Kidney epithelial cell (primary cell): ENCODE data around the gene GAS2. TPM values are rescaled to one million over a fixed set of nuclear protein-coding genes. Genes with fewer than 3 reads are reported as not detected.

Experiments
- DNase-seq: peaks from one replicate; pipeline ENCODE4 v3.0.0-alpha.2; 2010; ENCODE audit warnings: low read depth
- H3K27me3 ChIP-seq: 2 replicates; pipeline ENCODE4 v1.6.0; 2011; ENCODE audit warnings: low read length; ENCODE audit not compliant: control insufficient read depth, insufficient read depth
- H3K36me3 ChIP-seq: 2 replicates; pipeline ENCODE4 v1.5.1; 2011; ENCODE audit warnings: low read length; ENCODE audit not compliant: control insufficient read depth, insufficient read depth
- H3K4me3 ChIP-seq: 2 replicates; pipeline ENCODE4 v1.5.1; 2011; ENCODE audit warnings: low read depth, mild to moderate bottlenecking, control low read depth, low read length
- CTCF ChIP-seq: IDR thresholded peaks from 2 replicates; pipeline ENCODE4 v1.5.1; 2011; ENCODE audit warnings: mild to moderate bottlenecking, moderate library complexity, low read length, control low read depth, inconsistent platforms; ENCODE audit not compliant: insufficient read depth, poor library complexity, severe bottlenecking
- total RNA-seq: library from RNA; depleted of rRNA; stranded (reverse); fragments of >200 nt; gene quantifications from 2 replicates; pipeline ENCODE4 v1.2.3, GENCODE V29; 2015

GAS2 gene
- total RNA-seq, 1 donor from 2014 or later, result 0.46 TPM

DNA sequence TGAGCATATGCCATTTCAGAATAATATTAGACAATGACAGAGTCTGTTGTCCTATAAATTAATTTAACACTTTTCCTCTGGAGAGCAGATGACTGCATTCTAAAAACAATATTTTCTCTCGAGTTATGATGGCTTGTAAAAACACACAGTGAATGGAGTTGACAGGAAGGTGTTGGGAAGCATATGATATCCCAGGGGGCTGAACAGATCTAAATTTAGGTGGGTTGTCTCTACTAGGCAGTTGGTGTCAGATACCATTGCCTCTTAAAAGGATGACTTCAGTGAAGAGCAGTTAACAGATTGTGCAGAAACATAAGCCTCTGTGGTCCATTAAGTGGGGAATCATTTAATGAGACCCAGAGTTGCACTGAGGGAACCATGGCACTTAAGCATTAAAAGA, 132.5 kb downstream of the GAS2 start:
- no peak for TF ChIP-seq CTCF
- Histone ChIP-seq H3K4me3 (no peak overlapping the region), H3K27me3 (no peaks in the 10 kb centered on the region), H3K36me3 (no peaks in the 10 kb centered on the region)
- no peak for DNase-seq

GRCh38 chr11:22800482-22800881, 134.1 kb downstream of the GAS2 start:
- H3K36me3 ChIP-seq, result no peaks in the 10 kb centered on the region
- no peaks in the 10 kb centered on the region for H3K27me3 ChIP-seq
- no peak overlapping the region for H3K4me3 ChIP-seq
- TF ChIP-seq CTCF, result no peak
- DNase-seq, result no peak

DNA sequence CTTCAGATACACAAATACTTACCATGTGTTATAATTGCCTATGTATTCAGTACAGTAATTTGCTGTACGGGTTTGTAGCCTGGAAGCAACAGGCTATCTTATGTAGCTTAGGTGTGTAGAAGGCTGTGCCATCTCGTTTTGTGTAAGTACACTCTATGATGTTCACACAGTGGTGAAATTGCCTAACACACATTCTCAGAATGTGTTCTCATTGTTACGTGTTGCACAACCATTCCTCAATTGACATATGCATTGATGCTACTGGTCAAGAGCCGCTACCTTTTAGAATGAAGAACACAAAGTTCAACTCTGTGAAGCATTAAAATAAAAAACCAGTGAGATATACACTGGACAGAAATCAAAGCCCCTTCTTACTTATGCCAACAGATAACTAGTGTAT, 136.4 kb downstream of the GAS2 start:
- TF ChIP-seq CTCF, result no peak
- no peak for DNase-seq
- no peak overlapping the region for H3K4me3 ChIP-seq
- H3K27me3 ChIP-seq, result no peaks in the 10 kb centered on the region
- no peaks in the 10 kb centered on the region for H3K36me3 ChIP-seq

GRCh38 chr11:22807391-22807790, 141.0 kb downstream of the GAS2 start:
- Histone ChIP-seq H3K27me3 (no peaks in the 10 kb centered on the region), H3K4me3 (no peak overlapping the region), H3K36me3 (no peaks in the 10 kb centered on the region)
- no peak for TF ChIP-seq CTCF
- no peak for DNase-seq

- Histone ChIP-seq H3K27me3 (no peaks in the 10 kb centered on the region), H3K4me3 (no peak overlapping the region), H3K36me3 (no peaks in the 10 kb centered on the region)
- DNase-seq, result no peak
- no peak for TF ChIP-seq CTCF
Observed at GRCh38 chr11:22807855-22808570, 141.6 kb downstream of the GAS2 start.
